GM18867 (cell line): ENCODE data around the gene ANKRD33B.
"Not testable (repeated sequence)": the region's sequence is repeated elsewhere in the genome, so short reads cannot be mapped to it uniquely, and the experiment has no call there.

ENCODE experiments used
- ATAC-seq: cut with Tn5 transposase; IDR thresholded peaks from one replicate; pipeline ENCODE4 v1.9.1; 2021; ENCODE audit warnings: mild to moderate bottlenecking, moderate library complexity; ENCODE audit not compliant: unreplicated experiment

The ANKRD33B gene

GRCh38 chr5:10556289-10556807 lies 7.5 kb upstream of the ANKRD33B start:
- ATAC-seq, result no peak

GRCh38 chr5:10556893-10557746 lies 6.8 kb upstream of the ANKRD33B start:
- no peak for ATAC-seq

- ATAC-seq, result no peak
These were observed 4.7 kb upstream of the ANKRD33B start for GRCh38 chr5:10559151-10559550.

GRCh38 chr5:10559871-10560270 lies 4.0 kb upstream of the ANKRD33B start:
- ATAC-seq, result no peak

- no peak for ATAC-seq
These were observed 1.4 kb upstream of the ANKRD33B start for GRCh38 chr5:10562201-10563109.

- peak; percentile 27 for ATAC-seq
These were observed 543 bp upstream of the ANKRD33B start for GRCh38 chr5:10563110-10563944.

GRCh38 chr5:10564838-10565784 lies 1.2 kb downstream of the ANKRD33B start:
- ATAC-seq, result no peak

GRCh38 chr5:10565785-10566542 lies 2.1 kb downstream of the ANKRD33B start:
- no peak for ATAC-seq

GRCh38 chr5:10566543-10567068 lies 2.7 kb downstream of the ANKRD33B start:
- no peak for ATAC-seq

GRCh38 chr5:10567121-10567591 lies 3.3 kb downstream of the ANKRD33B start:
- no peak for ATAC-seq

GRCh38 chr5:10567781-10568321 lies 4.0 kb downstream of the ANKRD33B start:
- no peak for ATAC-seq

- not testable (repeated sequence) for ATAC-seq
These were observed 6.7 kb downstream of the ANKRD33B start for GRCh38 chr5:10570540-10570939.

GRCh38 chr5:10572451-10572850 lies 8.6 kb downstream of the ANKRD33B start:
- no peak for ATAC-seq

GRCh38 chr5:10573487-10574145 lies 9.7 kb downstream of the ANKRD33B start:
- ATAC-seq, result no peak

GRCh38 chr5:10574879-10575278 lies 11.0 kb downstream of the ANKRD33B start:
- not testable (repeated sequence) for ATAC-seq

- no peak for ATAC-seq
These were observed 12.4 kb downstream of the ANKRD33B start for GRCh38 chr5:10576121-10576789.

- no peak for ATAC-seq
These were observed 12.9 kb downstream of the ANKRD33B start for GRCh38 chr5:10576790-10577189.
